Hippocampal formation (tissue), 2 donors: ENCODE results near the gene WDR77.
A peak's percentile ranks its signal among the peaks of the same experiment; 100 is the strongest.

Source experiments
- DNase-seq, 2 donors: peaks; one replicate each; lab custom pipeline; 2025; lab: John Stamatoyannopoulos, UW

Gene WDR77

GRCh38 chr1:111439461-111440351 is 9.3 kb downstream of the WDR77 start:
- no peak for DNase-seq

GRCh38 chr1:111436726-111437125 is 12.3 kb downstream of the WDR77 start:
- DNase-seq, result no peak

GRCh38 chr1:111424281-111424680 is 24.8 kb downstream of the WDR77 start:
- no peak for DNase-seq

GRCh38 chr1:111422546-111423391 is 26.3 kb downstream of the WDR77 start:
- DNase-seq, result no peak

- DNase-seq, result no peak
Measured at GRCh38 chr1:111420377-111420776, 28.7 kb downstream of the WDR77 start.

- no peak for DNase-seq
Measured at GRCh38 chr1:111419037-111419436, 30.0 kb downstream of the WDR77 start.

- no peak for DNase-seq
Measured at GRCh38 chr1:111417755-111418154, 31.3 kb downstream of the WDR77 start.

- DNase-seq, result no peak
Measured at GRCh38 chr1:111415461-111415860, 33.6 kb downstream of the WDR77 start.

- DNase-seq, result no peak
Measured at GRCh38 chr1:111414756-111415155, 34.3 kb downstream of the WDR77 start.

- no peak for DNase-seq
Measured at GRCh38 chr1:111412839-111413238, 36.2 kb downstream of the WDR77 start.

- DNase-seq, result no peak
Measured at GRCh38 chr1:111407301-111407700, 41.8 kb downstream of the WDR77 start.

- no peak for DNase-seq
Measured at GRCh38 chr1:111406321-111406768, 42.7 kb downstream of the WDR77 start.

- no peak for DNase-seq
Measured at GRCh38 chr1:111404588-111404987, 44.5 kb downstream of the WDR77 start.

GRCh38 chr1:111402083-111402482 is 47.0 kb downstream of the WDR77 start:
- no peak for DNase-seq

- DNase-seq, result peak; percentile 9 to 12
Measured at GRCh38 chr1:111399792-111400610, 49.1 kb downstream of the WDR77 start.

- no peak for DNase-seq
Measured at GRCh38 chr1:111392460-111392945, 56.6 kb downstream of the WDR77 start.

GRCh38 chr1:111392042-111392441 is 57.0 kb downstream of the WDR77 start:
- no peak for DNase-seq
